Measurements from ENCODE around the gene LCE6A.

The LCE6A gene

DNA sequence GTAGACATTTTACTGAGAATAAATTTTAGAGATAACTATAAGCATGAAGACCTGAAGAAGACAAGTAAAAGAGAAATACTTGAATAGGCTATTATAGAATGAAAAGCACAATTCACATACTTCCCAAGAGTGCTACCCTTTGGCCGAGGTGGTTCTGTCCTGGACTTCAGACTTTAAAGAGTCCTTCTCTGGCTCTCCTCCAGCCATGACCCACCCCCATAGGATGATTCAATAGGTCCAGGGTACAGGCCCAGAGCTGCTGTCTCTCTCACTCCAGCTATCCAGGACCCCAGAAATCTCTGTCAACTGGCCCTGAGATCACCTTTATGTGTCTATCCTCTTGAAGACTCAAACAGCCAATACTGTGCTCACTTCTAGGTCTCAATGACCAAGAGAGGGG is 34.2 kb downstream of the LCE6A start:
- no peak for DNase-seq (ENCODE audit: low read depth)

DNA sequence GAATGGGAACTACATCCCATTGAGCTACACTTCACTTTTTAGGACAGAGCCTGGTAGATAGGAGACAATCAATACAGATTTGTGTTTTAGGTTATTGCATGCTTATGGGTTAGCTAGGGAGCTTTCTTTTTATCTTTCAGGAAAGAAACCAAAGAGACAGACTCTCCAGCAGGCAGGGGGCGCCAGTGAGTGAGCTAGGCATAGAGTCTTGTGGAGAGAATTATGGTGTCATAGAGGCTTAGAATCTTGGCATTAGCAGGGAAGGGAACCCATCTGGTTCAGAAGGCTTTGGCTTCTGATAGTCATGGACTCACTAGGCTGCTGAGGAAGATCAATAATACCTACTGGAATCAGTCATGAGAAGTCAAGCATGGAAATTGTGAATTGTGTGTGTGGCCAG is 35.4 kb downstream of the LCE6A start, which contains the start of gene SMCP:
Gene SMCP (plus strand): TSS at position 281 of the 400 bp plus-strand sequence. CDS start 6,101 bp downstream, outside the sequence.
- DNase-seq (ENCODE audit: low read depth): no peak

DNA sequence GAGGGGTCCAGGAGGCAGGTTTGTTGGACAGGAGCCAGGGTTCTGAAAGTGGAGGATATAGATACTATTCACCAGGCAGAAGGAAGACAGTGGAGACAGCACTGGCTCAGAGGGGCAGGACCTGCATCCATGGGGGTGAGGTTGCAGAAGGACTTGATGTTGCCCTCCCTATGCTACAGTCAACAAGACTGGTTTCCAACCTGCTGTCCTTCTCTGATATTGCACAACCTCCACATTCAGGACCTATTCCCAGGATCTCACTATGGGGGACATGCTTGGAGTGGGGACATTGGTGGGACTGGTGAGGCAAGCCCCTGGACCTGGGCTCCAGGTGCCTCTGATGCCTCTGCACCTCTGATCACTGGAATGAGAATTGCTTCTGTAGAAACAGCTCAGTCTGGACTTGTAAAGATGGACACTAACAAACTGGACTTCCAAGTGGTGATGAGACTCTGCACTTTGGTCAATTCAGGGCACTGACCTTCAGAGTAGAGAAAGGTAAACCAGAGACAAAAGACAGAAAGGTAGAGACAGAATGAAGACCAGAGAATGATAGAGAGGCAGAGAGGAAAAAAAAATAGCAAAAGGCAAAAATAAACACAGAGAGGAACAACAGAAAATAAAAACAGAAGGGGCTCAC is 37.0 kb downstream of the LCE6A start:
- DNase-seq (ENCODE audit: low read depth): no peak

DNA sequence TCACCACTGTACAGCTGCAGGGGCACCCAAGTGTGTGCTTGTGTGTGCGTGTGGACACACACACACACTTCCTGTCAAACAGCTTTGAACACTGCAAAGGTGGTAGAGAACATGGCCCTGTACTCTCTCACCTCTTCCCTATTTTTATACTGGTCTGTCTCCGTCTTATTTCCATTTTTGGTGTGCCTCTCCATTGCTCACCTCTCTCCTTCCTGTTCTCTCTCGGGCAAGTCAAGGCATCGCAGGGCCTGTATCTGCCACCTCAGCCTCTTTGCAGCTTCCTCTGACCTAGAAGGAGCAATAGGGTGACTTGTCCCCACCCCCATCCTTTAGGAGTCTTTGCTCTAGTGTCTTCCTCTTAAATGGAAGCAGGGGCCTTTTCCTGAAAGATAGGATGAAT is 37.7 kb downstream of the LCE6A start:
- DNase-seq (ENCODE audit: low read depth): no peak

DNA sequence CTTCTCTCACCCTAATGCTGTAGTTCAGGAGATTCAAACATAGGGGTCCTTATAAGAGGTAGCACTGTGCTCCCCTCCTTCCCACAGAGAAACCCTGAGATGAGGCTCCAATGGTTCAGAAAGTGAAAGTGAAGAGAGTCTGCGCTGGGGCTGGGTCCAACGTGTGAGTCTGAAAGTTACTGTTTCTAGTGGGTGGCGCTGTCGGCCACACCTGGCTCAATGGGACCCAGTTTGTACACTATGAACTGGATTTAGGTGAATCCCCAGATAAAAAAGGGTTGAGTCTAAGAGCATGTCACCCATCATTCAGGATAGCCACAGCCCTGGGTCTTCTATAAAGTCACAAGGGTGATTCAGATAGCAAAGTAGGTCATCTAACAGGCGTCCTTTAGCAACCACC is 38.3 kb downstream of the LCE6A start:
- no peak for DNase-seq (ENCODE audit: low read depth)

DNA sequence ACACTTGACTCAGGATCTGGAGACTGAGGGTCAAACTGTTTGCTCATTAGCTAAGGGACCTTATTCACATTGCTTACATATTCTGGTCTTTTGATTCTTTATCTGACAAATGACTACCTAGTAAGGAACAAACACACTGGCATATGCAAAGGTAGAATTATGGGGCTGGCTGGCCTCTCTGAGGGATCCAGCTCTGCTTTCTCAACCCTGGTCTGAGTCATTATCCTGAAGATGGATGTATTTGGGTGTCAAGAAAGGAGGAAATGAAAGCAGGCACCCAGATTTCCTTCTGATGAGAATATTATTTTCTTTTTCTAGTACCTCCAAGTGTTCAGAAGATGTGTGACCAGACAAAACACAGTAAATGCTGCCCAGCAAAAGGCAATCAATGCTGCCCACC is 41.4 kb downstream of the LCE6A start:
- no peak for DNase-seq (ENCODE audit: low read depth)

DNA sequence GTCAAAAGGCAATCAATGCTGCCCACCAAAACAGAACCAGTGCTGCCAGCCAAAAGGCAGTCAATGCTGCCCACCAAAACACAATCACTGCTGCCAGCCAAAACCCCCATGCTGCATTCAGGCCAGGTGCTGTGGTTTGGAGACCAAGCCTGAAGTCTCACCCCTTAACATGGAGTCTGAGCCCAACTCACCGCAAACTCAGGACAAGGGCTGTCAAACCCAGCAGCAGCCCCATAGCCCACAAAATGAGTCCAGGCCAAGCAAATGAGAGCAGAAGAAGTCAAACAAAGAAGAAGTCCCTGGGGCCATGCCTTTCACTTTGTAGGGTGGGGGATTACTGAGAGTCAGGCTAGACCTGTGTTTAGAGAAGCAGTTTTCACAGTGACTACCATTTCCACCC is 41.9 kb downstream of the LCE6A start:
- DNase-seq (ENCODE audit: low read depth): no peak

DNA sequence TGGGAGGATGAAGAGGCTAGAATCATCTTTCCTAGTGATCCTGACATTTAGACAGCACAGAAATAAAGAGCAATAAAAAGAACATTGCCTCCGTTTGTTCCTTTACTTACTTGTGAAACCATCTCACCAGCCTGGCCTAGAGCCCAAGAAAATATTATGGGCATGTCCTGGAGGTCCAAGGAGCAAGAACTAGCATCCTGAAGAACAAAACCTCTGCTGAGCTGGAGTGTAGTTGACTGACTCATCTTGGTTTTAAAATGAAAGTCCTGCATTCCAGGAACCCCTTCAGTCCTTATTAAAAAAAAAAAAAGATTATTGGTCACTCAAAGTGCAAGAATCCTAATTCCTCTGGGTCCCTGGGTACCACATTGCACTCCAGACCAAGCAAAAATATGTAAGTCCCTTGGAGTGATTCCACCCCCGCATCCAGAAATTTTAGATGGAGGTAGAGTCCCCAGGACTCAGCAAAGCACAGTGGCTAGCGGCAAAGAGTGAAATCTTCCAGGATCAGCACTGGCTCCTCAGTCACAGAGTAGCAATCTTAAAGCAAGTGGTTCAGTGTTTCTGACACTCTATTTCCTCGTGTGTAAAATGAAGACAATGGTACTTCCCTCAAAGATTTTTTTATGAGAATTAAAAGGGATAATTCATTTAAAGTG is 42.4 kb downstream of the LCE6A start:
- DNase-seq (ENCODE audit: low read depth): no peak

DNA sequence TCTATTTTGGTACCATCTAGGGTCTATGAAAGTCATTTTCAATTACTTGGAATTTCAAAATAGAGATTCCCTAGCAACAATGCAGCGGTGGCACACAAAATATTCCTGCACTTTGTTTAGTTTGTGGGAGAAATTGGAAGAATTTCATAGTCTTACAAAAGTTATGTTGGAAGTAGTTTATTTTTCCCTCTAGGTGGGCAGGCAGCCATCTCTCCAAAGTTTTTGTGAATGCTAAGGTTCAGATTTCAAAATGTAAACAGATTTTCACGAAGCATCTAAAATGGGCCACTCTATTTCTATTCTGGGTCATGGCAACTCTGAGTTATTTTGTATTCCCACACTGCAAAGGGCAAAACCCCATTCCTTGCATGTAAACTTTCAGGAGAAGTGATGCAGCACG is 43.4 kb downstream of the LCE6A start:
- no peak for DNase-seq (ENCODE audit: low read depth)

DNA sequence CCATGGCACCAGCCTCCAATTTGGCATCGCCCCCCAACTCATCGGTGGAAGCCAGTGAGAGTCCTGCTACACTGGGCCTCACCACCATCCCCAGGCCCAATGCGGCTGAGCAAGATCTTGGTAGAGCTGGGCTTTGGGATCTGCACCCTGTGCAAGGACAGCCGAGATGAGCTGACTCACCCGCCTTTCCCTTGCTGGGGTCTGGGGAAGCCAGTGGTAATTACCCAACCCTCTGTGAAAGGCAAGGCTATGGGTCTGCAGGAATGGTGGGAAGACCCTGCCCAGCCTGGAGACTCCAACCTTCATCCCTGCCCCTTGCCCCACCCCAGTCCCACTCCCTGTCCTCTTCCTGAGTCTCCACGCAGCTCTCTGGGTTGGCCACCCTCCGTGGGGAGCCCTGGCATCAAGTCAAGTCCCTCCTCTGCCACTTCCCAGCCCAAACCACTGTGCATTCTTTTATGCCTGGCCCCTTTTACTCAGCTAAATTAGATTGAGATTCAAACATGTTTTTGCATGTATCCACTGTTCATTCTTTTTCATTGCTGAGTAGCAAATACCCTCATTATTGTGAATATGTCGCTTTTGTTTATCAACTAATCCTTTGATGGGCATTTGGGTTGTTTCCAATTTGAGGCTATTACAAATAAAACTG is 44.2 kb downstream of the LCE6A start:
- DNase-seq (ENCODE audit: low read depth): no peak

DNA sequence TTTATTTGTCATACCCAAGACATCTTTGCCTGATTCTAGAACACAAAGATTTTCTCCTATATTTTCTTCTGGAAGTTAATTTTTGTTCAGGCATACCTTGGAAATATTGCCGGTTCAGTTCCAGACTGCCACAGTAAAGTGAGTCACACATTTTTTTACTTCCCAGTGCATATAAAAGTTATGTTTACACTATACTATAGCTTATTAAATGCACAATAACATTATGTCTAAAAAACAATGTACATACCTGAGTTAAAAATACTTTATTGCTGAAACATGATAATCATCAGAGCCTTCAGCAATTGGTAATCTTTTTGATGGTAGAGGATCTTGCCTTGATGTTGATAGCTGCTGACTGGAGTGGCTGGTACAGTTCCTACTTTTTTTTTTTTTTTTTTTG is 45.5 kb downstream of the LCE6A start:
- DNase-seq (ENCODE audit: low read depth): no peak
